Trophoblast cell (in vitro differentiated cells and primary cell): Measurements from ENCODE around the gene AMN.

ENCODE experiments used
- DNase-seq, 2 donors: peaks; one replicate each; pipeline ENCODE4 v3.0.0-alpha.2; 2016
- H2AFZ ChIP-seq: 2 replicates; pipeline ENCODE4 v1.6.1; 2013; ENCODE audit warnings: low read length, moderate library complexity, mild to moderate bottlenecking; ENCODE audit not compliant: insufficient read depth, poor library complexity
- H2AK5ac ChIP-seq: 2 replicates; pipeline ENCODE4 v1.6.1; 2013; ENCODE audit warnings: mild to moderate bottlenecking, low read length
- H2BK120ac ChIP-seq: 2 replicates; pipeline ENCODE4 v1.6.1; 2013; ENCODE audit warnings: low read length, mild to moderate bottlenecking, moderate library complexity; ENCODE audit not compliant: insufficient read depth, poor library complexity
- H2BK12ac ChIP-seq: 2 replicates; pipeline ENCODE4 v1.6.1; 2013; ENCODE audit warnings: mild to moderate bottlenecking, low read length, moderate library complexity
- H2BK5ac ChIP-seq: 2 replicates; pipeline ENCODE4 v1.6.1; 2013; ENCODE audit warnings: low read length, low read depth, moderate library complexity, mild to moderate bottlenecking; ENCODE audit not compliant: poor library complexity
- H3K14ac ChIP-seq: 2 replicates; pipeline ENCODE4 v1.6.1; 2013; ENCODE audit warnings: mild to moderate bottlenecking, low read length
- H3K18ac ChIP-seq: 2 replicates; pipeline ENCODE4 v1.6.1; 2013; ENCODE audit warnings: mild to moderate bottlenecking, low read length
- H3K23ac ChIP-seq: 2 replicates; pipeline ENCODE4 v1.6.1; 2013; ENCODE audit warnings: low read length
- H3K27ac ChIP-seq: 2 replicates; pipeline ENCODE4 v1.5.1; 2013; ENCODE audit warnings: low read depth, mild to moderate bottlenecking, inconsistent platforms, low read length, moderate library complexity
- H3K27me3 ChIP-seq: 2 replicates; pipeline ENCODE4 v1.6.1; 2013; ENCODE audit warnings: inconsistent platforms, mild to moderate bottlenecking, low read length, moderate library complexity; ENCODE audit not compliant: insufficient read depth
- H3K36me3 ChIP-seq, 2 experiments: 1 replicate in 1 of 2; 2 replicates in 1 of 2; pipeline ENCODE4 v1.6.1; 2013; ENCODE audit warnings: low read length in 2 of 2, mild to moderate bottlenecking in 2 of 2, moderate library complexity in 1 of 2; ENCODE audit not compliant: insufficient read depth in 2 of 2, control insufficient read depth in 1 of 2
- H3K4ac ChIP-seq: 2 replicates; pipeline ENCODE4 v1.6.1; 2013; ENCODE audit warnings: low read depth, mild to moderate bottlenecking, low read length, moderate library complexity
- H3K4me1 ChIP-seq, 2 experiments: 1 replicate in 1 of 2; 2 replicates in 1 of 2; pipeline ENCODE4 v1.6.1; 2013; ENCODE audit warnings: low read length in 2 of 2, mild to moderate bottlenecking in 2 of 2, moderate library complexity in 1 of 2; ENCODE audit not compliant: insufficient read depth in 2 of 2, control insufficient read depth in 1 of 2
- H3K4me2 ChIP-seq: 2 replicates; pipeline ENCODE4 v1.6.1; 2013; ENCODE audit warnings: inconsistent platforms, mild to moderate bottlenecking, low read length, moderate library complexity
- H3K4me3 ChIP-seq: 2 replicates; pipeline ENCODE4 v1.5.1; 2013; ENCODE audit warnings: mild to moderate bottlenecking, low read depth, low read length, inconsistent platforms
- H3K79me1 ChIP-seq: one replicate; pipeline ENCODE4 v1.6.1; 2013; ENCODE audit warnings: low read length
- H3K79me2 ChIP-seq: 2 replicates; pipeline ENCODE4 v1.6.1; 2013; ENCODE audit warnings: low read length, mild to moderate bottlenecking; ENCODE audit not compliant: control insufficient read depth, insufficient read depth, poor library complexity
- H3K9ac ChIP-seq: 2 replicates; pipeline ENCODE4 v1.6.1; 2013; ENCODE audit warnings: mild to moderate bottlenecking, low read length
- H3K9me3 ChIP-seq: 2 replicates; pipeline ENCODE4 v1.6.1; 2013; ENCODE audit warnings: low read depth, mild to moderate bottlenecking, control low read depth, inconsistent platforms, low read length; ENCODE audit not compliant: insufficient read depth
- H4K12ac ChIP-seq: 2 replicates; pipeline ENCODE4 v1.6.1; 2013; ENCODE audit warnings: low read depth, mild to moderate bottlenecking, low read length, moderate library complexity
- H4K8ac ChIP-seq: 2 replicates; pipeline ENCODE4 v1.6.1; 2013; ENCODE audit warnings: low read depth, mild to moderate bottlenecking, low read length, moderate library complexity
- H4K91ac ChIP-seq: one replicate; pipeline ENCODE4 v1.6.1; 2013; ENCODE audit warnings: low read depth, mild to moderate bottlenecking, low read length, moderate library complexity
- WGBS: extraction: QIAGEN DNeasy Blood & Tissue Kit; methylation state at CpG from one replicate; pipeline ENCODE4 v1.1.7; 2013; ENCODE audit warnings: missing lambda C conversion rate; ENCODE audit not compliant: insufficient read length, insufficient coverage; ENCODE audit errors: extremely low coverage; 5-methylcytosine and 5-hydroxymethylcytosine counted together

Gene AMN

DNA sequence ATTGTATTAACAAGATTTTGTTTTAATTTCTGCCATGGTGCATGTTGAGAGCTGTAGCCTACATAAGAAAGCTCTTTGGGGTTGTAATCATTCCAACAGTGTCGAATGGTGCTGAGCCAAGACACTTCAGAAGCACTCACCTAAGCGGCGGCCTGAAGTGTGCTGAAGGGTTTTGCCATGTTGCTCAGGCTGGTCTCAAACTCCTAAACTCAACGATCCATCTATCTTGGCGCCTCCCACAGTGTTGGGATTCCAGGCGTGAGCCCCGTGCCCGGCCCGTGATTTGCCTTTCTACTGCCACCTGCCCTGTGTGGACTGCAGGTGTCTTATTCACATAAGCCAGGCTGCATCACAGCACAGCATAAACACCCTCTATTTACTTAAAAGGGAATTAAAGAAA, 48.9 kb downstream of the AMN start:
- Histone ChIP-seq H2AK5ac (no peak overlapping the region), H4K91ac (no peak overlapping the region), H3K4ac (no peak overlapping the region), H3K18ac (no peak overlapping the region), H2BK120ac (no peak overlapping the region), H3K4me3 (no peak overlapping the region), H3K4me2 (no peak overlapping the region), H2AFZ (no peak overlapping the region), H3K23ac (no peak overlapping the region), H3K36me3 (peaks cover 57 to 71% of the 10 kb centered on the region in 2 experiments), H3K27me3 (no peaks in the 10 kb centered on the region), H4K12ac (no peak overlapping the region), H2BK12ac (no peak overlapping the region), H3K27ac (no peak overlapping the region), H4K8ac (no peak overlapping the region), H3K79me1 (no peaks in the 10 kb centered on the region), H2BK5ac (no peak overlapping the region), H3K9ac (no peak overlapping the region), H3K14ac (no peak overlapping the region), H3K4me1 (no peaks in the 10 kb centered on the region), H3K79me2 (no peaks in the 10 kb centered on the region), H3K9me3 (peaks cover 3% of the 10 kb centered on the region)
- no CpG with 5 or more reads among the region's 9 CpGs for WGBS
- no peak for DNase-seq

DNA sequence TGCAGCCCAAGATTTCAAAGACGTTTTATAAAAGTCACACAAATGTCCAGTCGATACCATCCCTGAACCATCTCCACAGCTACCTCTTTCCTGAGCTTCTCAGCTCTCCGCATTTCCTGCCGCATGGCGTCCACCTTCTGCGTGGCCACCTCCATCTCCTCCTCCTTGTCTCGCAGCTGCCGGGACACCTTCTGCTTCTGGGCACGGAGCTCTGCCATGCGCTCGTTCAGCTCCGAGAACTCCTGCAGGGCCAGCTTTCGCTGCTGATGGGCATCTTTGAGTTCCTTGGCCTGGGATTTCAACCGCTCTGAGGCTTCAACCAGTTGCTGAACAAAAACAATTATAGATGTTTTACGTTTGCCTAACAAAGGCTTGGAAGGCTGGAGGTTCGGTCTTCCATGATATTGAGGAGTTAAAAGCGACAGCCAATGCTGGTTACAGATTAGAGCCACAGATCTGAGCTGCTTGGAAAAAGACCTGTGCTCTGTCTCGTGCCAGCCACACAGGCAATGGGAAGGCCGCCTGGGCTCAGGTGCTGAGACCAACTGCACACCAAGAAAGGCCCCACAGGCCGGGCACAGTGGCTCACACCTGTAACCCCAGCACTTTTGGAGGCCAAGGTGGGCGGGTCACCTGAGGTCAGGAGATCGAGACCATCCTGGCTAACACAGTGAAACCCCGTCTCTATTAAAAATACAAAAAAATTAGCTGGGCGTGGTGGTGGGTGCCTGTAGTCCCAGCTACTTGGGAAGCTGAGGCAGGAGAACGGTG, 49.6 kb downstream of the AMN start:
- no peak overlapping the region for H3K18ac ChIP-seq
- no peak overlapping the region for H4K12ac ChIP-seq
- WGBS = no CpG with 5 or more reads among the region's 25 CpGs
- H3K79me1 ChIP-seq = no peaks in the 10 kb centered on the region
- no peak overlapping the region for H2BK5ac ChIP-seq
- H3K9me3 ChIP-seq = peaks cover 3% of the 10 kb centered on the region
- no peak overlapping the region for H3K4me2 ChIP-seq
- DNase-seq = no peak
- H3K23ac ChIP-seq = no peak overlapping the region
- no peaks in the 10 kb centered on the region for H3K79me2 ChIP-seq
- H3K27me3 ChIP-seq = no peaks in the 10 kb centered on the region
- no peak overlapping the region for H3K4ac ChIP-seq
- H2AK5ac ChIP-seq = no peak overlapping the region
- H4K8ac ChIP-seq = no peak overlapping the region
- H3K14ac ChIP-seq = no peak overlapping the region
- H4K91ac ChIP-seq = no peak overlapping the region
- peaks cover 57 to 71% of the 10 kb centered on the region in 2 experiments for H3K36me3 ChIP-seq
- no peak overlapping the region for H2BK120ac ChIP-seq
- no peak overlapping the region for H3K9ac ChIP-seq
- no peak overlapping the region for H2AFZ ChIP-seq
- H3K4me3 ChIP-seq = no peak overlapping the region
- H3K4me1 ChIP-seq = no peaks in the 10 kb centered on the region
- H3K27ac ChIP-seq = no peak overlapping the region
- H2BK12ac ChIP-seq = no peak overlapping the region

DNA sequence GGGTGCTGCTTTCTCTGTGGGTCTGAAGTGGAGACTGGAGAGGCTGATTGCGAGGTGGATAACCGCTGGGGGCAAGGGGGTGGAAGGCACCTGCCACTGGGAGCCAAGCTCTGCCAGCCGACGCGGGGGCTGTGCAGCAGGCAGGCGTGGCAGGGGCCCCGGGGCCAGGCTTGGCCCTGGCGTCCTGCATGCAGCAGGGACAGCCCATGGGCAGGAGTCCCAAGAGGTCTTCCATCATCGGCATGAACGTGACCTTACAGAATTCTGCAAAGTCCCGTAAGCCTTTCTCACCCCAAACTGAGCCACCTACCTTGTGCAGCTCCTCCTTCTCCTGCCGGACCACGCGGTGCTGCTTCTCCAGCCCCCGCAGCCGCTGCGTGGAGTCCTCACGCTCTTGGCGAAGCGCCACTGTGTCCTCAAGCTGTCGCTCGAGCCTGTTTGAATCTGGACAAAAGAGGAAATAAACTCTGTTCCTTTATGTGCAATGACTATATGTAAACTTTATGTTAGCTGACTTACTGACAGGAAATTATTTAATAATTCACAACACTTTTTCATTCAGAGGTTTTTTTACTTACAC, 51.3 kb downstream of the AMN start:
- no peaks in the 10 kb centered on the region for H3K79me2 ChIP-seq
- H2BK5ac ChIP-seq = no peak overlapping the region
- H3K27me3 ChIP-seq = no peaks in the 10 kb centered on the region
- no peak overlapping the region for H3K23ac ChIP-seq
- peaks cover 59 to 70% of the 10 kb centered on the region in 2 experiments for H3K36me3 ChIP-seq
- no peak overlapping the region for H4K91ac ChIP-seq
- H3K27ac ChIP-seq = no peak overlapping the region
- no peak overlapping the region for H3K18ac ChIP-seq
- no peaks in the 10 kb centered on the region for H3K4me1 ChIP-seq
- no peak overlapping the region for H2BK120ac ChIP-seq
- DNase-seq = no peak
- no peak overlapping the region for H3K4ac ChIP-seq
- H3K14ac ChIP-seq = no peak overlapping the region
- H3K4me3 ChIP-seq = no peak overlapping the region
- H3K4me2 ChIP-seq = no peak overlapping the region
- WGBS = no CpG with 5 or more reads among the region's 22 CpGs
- peaks cover 3% of the 10 kb centered on the region for H3K9me3 ChIP-seq
- no peak overlapping the region for H4K8ac ChIP-seq
- H2AK5ac ChIP-seq = no peak overlapping the region
- no peak overlapping the region for H2AFZ ChIP-seq
- H2BK12ac ChIP-seq = no peak overlapping the region
- no peak overlapping the region for H4K12ac ChIP-seq
- no peak overlapping the region for H3K9ac ChIP-seq
- no peaks in the 10 kb centered on the region for H3K79me1 ChIP-seq

DNA sequence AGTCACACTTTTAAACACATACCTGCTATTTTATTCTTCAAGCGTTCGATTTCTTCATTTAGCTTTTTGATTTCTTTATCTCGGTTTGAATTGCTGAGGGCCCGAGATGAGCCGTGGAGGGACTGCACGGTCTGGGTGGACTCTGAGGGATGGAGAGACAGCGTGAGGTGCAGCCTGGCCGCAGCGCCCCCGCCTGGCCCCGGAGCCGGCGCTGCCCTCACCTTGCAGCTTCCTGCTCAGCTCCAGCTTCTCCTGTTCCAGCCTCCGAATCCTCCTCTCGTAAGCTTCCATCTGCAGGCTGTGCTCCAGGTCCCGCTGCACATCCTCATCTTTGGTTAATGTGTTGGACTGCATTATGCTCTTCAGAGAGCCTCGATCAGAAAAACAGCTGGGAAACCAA, 53.2 kb downstream of the AMN start:
- no peak overlapping the region for H3K14ac ChIP-seq
- H3K4me2 ChIP-seq = no peak overlapping the region
- no peak overlapping the region for H3K4ac ChIP-seq
- H3K9ac ChIP-seq = no peak overlapping the region
- no peak overlapping the region for H2AFZ ChIP-seq
- H3K79me2 ChIP-seq = no peaks in the 10 kb centered on the region
- H2BK5ac ChIP-seq = no peak overlapping the region
- no peaks in the 10 kb centered on the region for H3K4me1 ChIP-seq
- no peaks in the 10 kb centered on the region for H3K79me1 ChIP-seq
- H2BK12ac ChIP-seq = no peak overlapping the region
- H4K8ac ChIP-seq = no peak overlapping the region
- no peak overlapping the region for H4K12ac ChIP-seq
- no peak overlapping the region for H3K18ac ChIP-seq
- H4K91ac ChIP-seq = no peak overlapping the region
- H3K23ac ChIP-seq = no peak overlapping the region
- peaks cover 3% of the 10 kb centered on the region for H3K9me3 ChIP-seq
- DNase-seq = no peak
- WGBS = no CpG with 5 or more reads among the region's 17 CpGs
- no peak overlapping the region for H3K4me3 ChIP-seq
- no peak overlapping the region for H2AK5ac ChIP-seq
- H3K36me3 ChIP-seq = peaks cover 52 to 63% of the 10 kb centered on the region in 2 experiments
- no peaks in the 10 kb centered on the region for H3K27me3 ChIP-seq
- H3K27ac ChIP-seq = no peak overlapping the region
- no peak overlapping the region for H2BK120ac ChIP-seq
